SK-N-MC (cell line): ENCODE data around the gene GFER.

Experiments used
- DNase-seq: peaks from one replicate; pipeline ENCODE4 v3.0.0-alpha.2; 2011; ENCODE audit warnings: low read depth, low spot score
- H3K27ac ChIP-seq: fragments of 200-600 bp; sonication (generic); 2 replicates; pipeline ENCODE4 v1.5.1; 2016; ENCODE audit warnings: mixed run types
- H3K36me3 ChIP-seq: fragments of 200-600 bp; sonication (generic); 2 replicates; pipeline ENCODE4 v1.6.1; 2017; ENCODE audit warnings: antibody characterized with exemption, low read length, mixed read lengths; ENCODE audit not compliant: insufficient read depth
- H3K4me3 ChIP-seq: fragments of 200-600 bp; sonication (generic); 2 replicates; pipeline ENCODE4 v1.5.1; 2016
- H3K9ac ChIP-seq: fragments of 200-600 bp; sonication (generic); 2 replicates; pipeline ENCODE4 v1.8.0; 2017; ENCODE audit warnings: mixed run types, mixed read lengths; ENCODE audit not compliant: insufficient read length
- H3K9me3 ChIP-seq: fragments of 200-600 bp; sonication (generic); 2 replicates; pipeline ENCODE4 v1.6.1; 2017; ENCODE audit warnings: low read depth, mild to moderate bottlenecking, antibody characterized with exemption, low read length, moderate library complexity, mixed read lengths
- EZH2 ChIP-seq: fragments of 200-600 bp; sonication (generic); IDR thresholded peaks from one replicate; pipeline ENCODE4 v1.6.1; 2017; ENCODE audit warnings: antibody characterized with exemption
- FOXP2 ChIP-seq: optimal IDR thresholded peaks from 2 replicates; pipeline ENCODE3; 2011; ENCODE audit warnings: mild to moderate bottlenecking, moderate library complexity; ENCODE audit not compliant: insufficient read depth; ENCODE audit errors: extremely low read length, control extremely low read depth
- POLR2AphosphoS5 ChIP-seq: IDR thresholded peaks from 2 replicates; pipeline ENCODE4 v1.6.1; 2012; ENCODE audit warnings: mild to moderate bottlenecking, low read depth, low read length, borderline replicate concordance

The GFER gene

GRCh38 chr16:2019921-2020831 is 36.2 kb downstream of the GFER start:
- H3K36me3 ChIP-seq, result no peaks in the 10 kb centered on the region
- H3K9ac ChIP-seq, result peak overlapping the region; percentile 84
- H3K9me3 ChIP-seq, result no peaks in the 10 kb centered on the region
- H3K4me3 ChIP-seq, result peak overlapping the region; percentile 88
- no peak for DNase-seq
- no peak overlapping the region for H3K27ac ChIP-seq
- no peak for TF ChIP-seq FOXP2
- no peak for TF ChIP-seq EZH2
- no peak for TF ChIP-seq POLR2AphosphoS5

GRCh38 chr16:2022723-2023091 is 38.7 kb downstream of the GFER start:
- TF ChIP-seq EZH2 (no peak), FOXP2 (no peak), POLR2AphosphoS5 (no peak; the same call in 1 of the 2 replicates)
- Histone ChIP-seq H3K4me3 (peak overlapping the region; percentile 60), H3K27ac (0 out of 2 replicates have a peak overlapping the region, but pooled peaks have one; percentile 31), H3K36me3 (no peaks in the 10 kb centered on the region), H3K9me3 (no peaks in the 10 kb centered on the region), H3K9ac (no peak overlapping the region)
- DNase-seq, result no peak

- H3K36me3 ChIP-seq, result no peaks in the 10 kb centered on the region
- peak; percentile 65 for TF ChIP-seq POLR2AphosphoS5
- TF ChIP-seq FOXP2, result no peak
- no peak overlapping the region for H3K9ac ChIP-seq
- peak overlapping the region; percentile 60 for H3K4me3 ChIP-seq
- 0 out of 2 replicates have a peak overlapping the region, but pooled peaks have one; percentile 31 for H3K27ac ChIP-seq
- no peaks in the 10 kb centered on the region for H3K9me3 ChIP-seq
- DNase-seq, result no peak
Observed at GRCh38 chr16:2023092-2024031, 39.4 kb downstream of the GFER start.

GRCh38 chr16:2024032-2024420 is 40.0 kb downstream of the GFER start:
- H3K9ac ChIP-seq, result no peak overlapping the region
- H3K27ac ChIP-seq, result no peak overlapping the region
- no peak overlapping the region for H3K4me3 ChIP-seq
- H3K36me3 ChIP-seq, result no peaks in the 10 kb centered on the region
- no peak for TF ChIP-seq FOXP2
- TF ChIP-seq EZH2, result no peak
- no peak for TF ChIP-seq POLR2AphosphoS5
- H3K9me3 ChIP-seq, result no peaks in the 10 kb centered on the region
- DNase-seq, result no peak

GRCh38 chr16:2025251-2025650 is 41.3 kb downstream of the GFER start:
- Histone ChIP-seq H3K4me3 (no peak overlapping the region), H3K9me3 (no peaks in the 10 kb centered on the region), H3K27ac (no peak overlapping the region), H3K36me3 (no peaks in the 10 kb centered on the region), H3K9ac (no peak overlapping the region)
- TF ChIP-seq EZH2 (no peak), FOXP2 (no peak), POLR2AphosphoS5 (no peak)
- no peak for DNase-seq

- Histone ChIP-seq H3K4me3 (peak overlapping the region; percentile 69), H3K27ac (no peak overlapping the region), H3K9ac (no peak overlapping the region), H3K9me3 (no peaks in the 10 kb centered on the region), H3K36me3 (no peaks in the 10 kb centered on the region)
- no peak for TF ChIP-seq POLR2AphosphoS5
- no peak for TF ChIP-seq EZH2
- TF ChIP-seq FOXP2, result no peak
- DNase-seq, result no peak
Observed at GRCh38 chr16:2025878-2026460, 42.0 kb downstream of the GFER start.

GRCh38 chr16:2026461-2027023 is 42.5 kb downstream of the GFER start, which contains the start of gene NHERF2:
NHERF2 (plus strand) TSS chr16:2026902; CDS start chr16:2027006, 104 bp downstream.
- Histone ChIP-seq H3K9ac (peak within 1 kb of the TSS; percentile 49), H3K9me3 (no peaks in the 10 kb centered on the region), H3K27ac (no peak within 1 kb of the TSS), H3K4me3 (peak within 1 kb of the TSS; percentile 78), H3K36me3 (no peaks in the 10 kb centered on the region)
- no peak for DNase-seq
- TF ChIP-seq EZH2 (no peak), FOXP2 (no peak), POLR2AphosphoS5 (no peak)
